Measurements from ENCODE around the gene LRRC47.
"Not testable (repeated sequence)": the region's sequence is repeated elsewhere in the genome, so short reads cannot be mapped to it uniquely, and the experiment has no call there.

Gene LRRC47

GRCh38 chr1:3814771-3815561, 18.7 kb upstream of the LRRC47 start:
- no peak for DNase-seq

GRCh38 chr1:3814065-3814464, 17.8 kb upstream of the LRRC47 start:
- no peak for DNase-seq

- no peak for DNase-seq
Measured at GRCh38 chr1:3811595-3811911, 15.3 kb upstream of the LRRC47 start.

- not testable (repeated sequence) for DNase-seq
Measured at GRCh38 chr1:3810149-3810761, 14.0 kb upstream of the LRRC47 start.

GRCh38 chr1:3809680-3810079, 13.4 kb upstream of the LRRC47 start:
- DNase-seq, result no peak

- no peak for DNase-seq
Measured at GRCh38 chr1:3807769-3808168, 11.5 kb upstream of the LRRC47 start.

GRCh38 chr1:3805038-3805437, 8.7 kb upstream of the LRRC47 start:
- no peak for DNase-seq

GRCh38 chr1:3804627-3804944, 8.3 kb upstream of the LRRC47 start:
- DNase-seq, result not testable (repeated sequence)

GRCh38 chr1:3803905-3804626, 7.8 kb upstream of the LRRC47 start:
- DNase-seq, result no peak

GRCh38 chr1:3800795-3801194, 4.5 kb upstream of the LRRC47 start:
- DNase-seq, result not testable (repeated sequence)

- no peak for DNase-seq
Measured at GRCh38 chr1:3799976-3800685, 3.8 kb upstream of the LRRC47 start.

- no peak for DNase-seq
Measured at GRCh38 chr1:3795453-3796214, 664 bp downstream of the LRRC47 start.

GRCh38 chr1:3790952-3791351, 5.3 kb downstream of the LRRC47 start:
- no peak for DNase-seq

- DNase-seq, result no peak
Measured at GRCh38 chr1:3790500-3790923, 5.8 kb downstream of the LRRC47 start.

- no peak for DNase-seq
Measured at GRCh38 chr1:3789421-3790300, 6.6 kb downstream of the LRRC47 start.

GRCh38 chr1:3788756-3789420, 7.4 kb downstream of the LRRC47 start:
- DNase-seq, result no peak

GRCh38 chr1:3787745-3788605, 8.3 kb downstream of the LRRC47 start:
- no peak for DNase-seq

GRCh38 chr1:3787349-3787715, 9.0 kb downstream of the LRRC47 start:
- DNase-seq, result no peak

- DNase-seq, result no peak
Measured at GRCh38 chr1:3786468-3787348, 9.6 kb downstream of the LRRC47 start.

All from NCI-H510A treated with DMSO at 0.1 percent for 48 hours (cell line).